GM19193 (cell line): Measurements from ENCODE around the gene GJA5.

ENCODE experiments used
- POLR2A ChIP-seq: IDR thresholded peaks from 4 replicates; pipeline ENCODE4 v1.6.1; 2011; ENCODE audit not compliant: insufficient read depth, insufficient read length; ENCODE audit errors: extremely low read depth

GJA5 gene

DNA sequence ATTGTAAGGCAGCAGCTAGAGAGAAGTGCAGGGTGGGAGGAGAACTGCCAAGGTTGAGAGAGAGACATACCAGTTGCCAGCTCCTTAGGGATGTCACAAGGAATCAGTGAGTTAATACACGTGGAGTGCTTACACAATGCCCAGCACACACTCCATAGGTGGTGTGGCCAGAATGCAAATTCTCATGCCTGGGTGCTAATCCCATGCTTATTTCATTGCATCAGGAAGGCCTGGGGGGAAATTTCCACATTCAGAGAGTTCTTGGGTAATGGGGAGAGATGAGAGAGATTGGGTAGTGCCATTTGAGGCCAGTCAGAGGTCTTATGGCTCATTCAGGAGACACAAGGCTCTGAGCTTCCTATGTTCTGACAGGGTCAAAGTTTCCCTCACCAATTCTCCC is 38.7 kb downstream of the GJA5 start:
- TF ChIP-seq POLR2A, result no peak

DNA sequence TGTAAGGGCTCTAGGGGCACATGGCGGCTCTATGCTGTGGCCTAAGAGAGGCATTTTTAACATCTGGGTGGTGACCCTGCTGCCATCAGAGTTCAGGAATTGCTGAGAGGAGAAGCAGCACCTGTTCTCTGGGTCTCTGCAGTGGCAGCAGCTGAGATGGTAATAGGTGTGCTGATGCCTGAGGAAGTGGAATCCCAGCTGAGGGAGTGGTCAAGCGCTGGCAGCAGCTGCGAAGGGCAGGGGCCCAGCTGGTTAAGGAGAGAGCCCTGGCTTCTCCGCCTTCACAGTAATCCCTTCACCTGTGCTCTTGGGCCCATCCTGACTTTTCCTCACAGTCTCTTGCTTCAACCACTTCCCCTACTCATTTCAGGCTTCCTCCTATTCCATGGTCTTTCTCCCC is 39.8 kb downstream of the GJA5 start:
- TF ChIP-seq POLR2A, result no peak

DNA sequence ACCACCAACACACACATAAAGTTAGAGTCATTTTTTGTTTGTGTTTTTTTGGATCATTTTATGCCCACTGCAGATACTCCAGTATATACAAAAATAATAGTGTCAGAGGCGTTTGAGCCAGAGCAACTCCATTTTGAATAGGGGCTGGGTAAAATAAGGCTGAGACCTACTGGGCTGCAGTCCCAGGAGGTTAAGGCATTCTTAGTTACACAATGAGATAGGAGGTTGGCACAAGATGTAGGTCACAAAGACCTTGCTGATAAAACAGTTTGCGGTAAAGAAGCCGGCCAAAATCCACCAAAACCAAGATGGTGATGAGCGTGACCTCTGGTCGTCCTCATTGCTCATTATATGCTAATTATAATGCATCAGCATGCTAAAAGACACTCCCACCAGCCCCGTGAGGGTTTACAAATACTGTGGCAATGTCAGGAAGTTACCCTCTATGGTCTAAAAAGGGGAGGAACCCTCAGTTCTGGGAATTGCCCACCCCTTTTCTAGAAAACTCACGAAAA is 40.6 kb downstream of the GJA5 start:
- no peak for TF ChIP-seq POLR2A

DNA sequence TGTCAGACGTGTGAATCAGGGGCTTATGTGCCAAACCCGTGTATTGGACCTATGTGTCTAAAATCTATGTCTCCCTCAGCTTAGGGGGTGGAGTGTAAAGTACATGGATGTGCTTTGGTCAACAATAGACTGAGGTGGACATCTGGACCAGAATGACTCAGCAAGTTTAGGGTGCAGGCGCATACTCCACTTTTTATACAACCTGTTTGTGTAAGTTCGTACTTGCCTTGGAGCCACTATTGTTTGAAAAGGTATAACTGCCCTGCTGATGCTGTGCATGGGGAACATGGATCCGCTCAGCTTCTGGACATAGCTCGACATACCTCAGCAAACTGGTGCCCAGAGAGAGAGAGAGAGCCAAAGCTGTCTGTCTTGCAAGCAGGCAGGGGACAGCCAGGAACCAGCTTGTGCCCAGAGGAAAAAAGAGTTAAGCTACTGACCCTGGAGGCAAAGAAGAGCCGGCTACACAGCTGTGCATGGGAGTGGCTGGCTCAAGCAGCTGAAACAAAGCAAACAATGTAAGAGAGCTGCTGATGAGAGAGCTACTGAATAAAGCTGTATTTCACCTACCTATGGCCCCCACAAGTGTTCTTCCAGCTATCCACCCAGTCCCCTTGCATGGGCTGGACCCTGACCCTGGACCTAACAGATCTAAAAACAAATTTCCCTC is 41.2 kb downstream of the GJA5 start:
- no peak for TF ChIP-seq POLR2A

DNA sequence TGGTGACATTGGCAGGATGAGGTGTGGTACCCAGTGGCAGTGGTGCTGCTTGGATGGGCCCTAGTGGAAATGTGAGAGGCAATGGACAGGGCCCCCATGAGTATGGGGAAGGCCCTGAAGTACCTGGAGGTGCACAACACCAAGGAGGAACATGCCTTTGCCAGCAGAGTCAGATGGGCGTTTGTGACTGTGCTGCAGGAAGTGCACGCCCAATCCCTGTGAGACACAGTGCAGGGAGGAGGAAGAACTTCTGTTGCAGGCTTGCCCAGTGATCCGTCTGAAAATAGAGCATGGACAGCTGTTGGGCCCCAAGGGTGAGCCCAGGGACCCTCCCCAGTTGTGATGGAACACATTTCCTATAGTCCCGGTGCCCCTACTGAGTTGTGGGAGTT is 42.7 kb downstream of the GJA5 start:
- no peak for TF ChIP-seq POLR2A

DNA sequence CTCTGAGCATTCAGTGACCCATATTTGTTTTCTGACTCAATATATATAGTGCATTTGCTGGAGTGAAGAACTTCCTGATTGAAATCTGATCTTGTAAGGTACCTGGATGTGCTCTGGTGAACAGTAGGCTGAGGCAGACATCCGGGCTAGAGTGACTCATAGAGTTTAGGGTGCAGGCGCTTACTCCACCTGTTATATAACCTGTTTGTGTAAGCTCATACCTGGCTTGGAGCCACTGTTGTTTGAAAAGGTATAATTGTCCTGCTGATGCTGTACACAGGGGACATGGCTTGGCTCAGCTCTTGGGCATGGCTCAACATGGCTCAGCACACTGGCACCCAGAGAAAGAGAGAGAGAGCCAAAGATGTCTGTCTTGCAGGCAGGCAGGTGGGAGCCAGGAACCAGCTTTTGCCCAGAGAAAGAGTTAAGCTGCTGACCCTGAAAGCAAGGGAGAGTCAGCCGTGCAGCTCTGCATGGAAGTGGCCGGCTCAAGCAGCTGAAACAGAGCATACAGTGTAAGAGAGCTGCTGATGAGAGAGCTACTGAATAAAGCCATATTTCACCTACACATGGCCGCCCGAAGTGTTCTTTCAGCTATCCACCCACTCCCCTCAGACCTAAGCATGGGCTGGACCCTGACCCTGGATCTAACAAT is 43.2 kb downstream of the GJA5 start:
- TF ChIP-seq POLR2A, result no peak

DNA sequence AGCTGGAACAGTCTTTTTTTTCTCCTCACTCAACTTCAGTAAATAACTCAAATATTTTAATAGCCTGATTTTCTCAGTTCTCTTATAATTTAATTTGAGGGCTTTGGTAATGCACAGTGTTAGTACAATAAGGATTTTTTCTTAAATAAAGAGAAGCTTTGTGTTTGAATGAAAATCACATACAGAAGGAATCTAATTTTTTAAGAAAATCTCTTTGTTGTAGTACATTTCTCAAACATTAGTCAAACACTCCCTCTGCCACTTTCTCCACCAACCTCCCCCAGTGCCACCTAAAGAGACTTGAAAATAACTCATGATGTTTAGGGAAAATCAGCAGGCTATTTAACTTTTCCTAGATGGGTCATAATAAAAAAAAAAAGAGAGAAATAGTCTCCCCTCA is 47.8 kb downstream of the GJA5 start:
- TF ChIP-seq POLR2A, result no peak
